NCI-H2029 (cell line): Measurements from ENCODE around the gene NDUFV3.
"Not testable (repeated sequence)": the region's sequence is repeated elsewhere in the genome, so short reads cannot be mapped to it uniquely, and the experiment has no call there.

ENCODE experiments used
- DNase-seq: peaks from one replicate; lab custom pipeline; 2025; lab: John Stamatoyannopoulos, UW

The NDUFV3 gene

GRCh38 chr21:42892582-42892930, 553 bp upstream of the NDUFV3 start:
- DNase-seq: no peak

DNA sequence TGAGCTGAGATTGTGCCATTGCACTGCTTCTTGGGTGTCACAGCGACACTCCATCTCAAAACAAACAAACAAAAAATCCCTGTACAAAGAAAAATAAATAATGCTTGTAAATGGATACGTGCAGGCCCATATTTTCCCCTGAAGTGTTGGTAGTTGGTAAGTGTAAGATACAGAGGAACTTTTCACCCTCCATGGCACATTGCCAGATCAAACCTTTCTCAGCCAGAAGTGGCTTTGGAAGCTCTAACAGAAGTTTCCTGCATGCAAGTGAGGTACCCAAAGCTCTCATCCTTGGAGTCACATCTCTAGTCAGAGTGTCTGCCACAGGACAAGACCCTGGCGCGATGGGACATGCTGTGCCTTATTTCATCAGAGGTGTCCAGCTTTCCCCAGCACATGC, 7.3 kb downstream of the NDUFV3 start:
- no peak for DNase-seq

DNA sequence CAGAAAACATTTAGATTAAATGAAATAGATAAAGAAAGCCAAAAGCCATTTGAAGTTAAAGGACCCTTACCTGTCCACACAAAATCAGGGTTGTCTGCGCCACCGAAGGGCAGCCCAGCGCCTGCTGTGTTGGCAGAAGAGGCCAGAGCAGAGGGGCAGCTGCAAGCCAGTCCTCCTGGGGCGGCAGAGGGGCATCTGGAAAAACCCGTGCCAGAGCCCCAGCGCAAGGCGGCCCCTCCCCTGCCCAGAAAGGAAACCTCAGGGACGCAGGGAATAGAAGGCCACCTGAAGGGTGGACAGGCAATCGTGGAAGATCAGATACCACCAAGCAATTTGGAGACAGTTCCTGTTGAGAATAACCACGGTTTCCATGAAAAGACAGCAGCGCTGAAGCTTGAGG, 10.7 kb downstream of the NDUFV3 start:
- DNase-seq: no peak

DNA sequence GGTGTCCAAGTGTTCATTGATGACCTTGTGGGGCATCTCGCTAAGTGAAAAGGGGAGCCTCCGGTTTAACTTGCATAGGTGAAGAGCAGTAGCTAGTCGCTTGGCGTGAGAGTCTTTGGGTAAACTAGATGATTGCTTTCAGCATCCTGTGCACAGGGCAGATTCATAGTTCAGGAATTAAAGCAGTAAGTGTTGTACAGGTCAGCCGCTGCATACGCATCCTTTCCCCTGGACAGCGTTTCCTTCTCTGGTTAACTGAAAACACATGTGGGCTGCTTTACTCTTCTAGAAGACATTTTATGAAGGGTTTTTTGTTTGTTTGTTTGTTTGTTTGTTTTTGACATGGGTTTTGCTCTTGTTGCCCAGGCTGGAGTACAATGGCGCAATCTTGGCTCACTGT, 12.1 kb downstream of the NDUFV3 start:
- DNase-seq: no peak

DNA sequence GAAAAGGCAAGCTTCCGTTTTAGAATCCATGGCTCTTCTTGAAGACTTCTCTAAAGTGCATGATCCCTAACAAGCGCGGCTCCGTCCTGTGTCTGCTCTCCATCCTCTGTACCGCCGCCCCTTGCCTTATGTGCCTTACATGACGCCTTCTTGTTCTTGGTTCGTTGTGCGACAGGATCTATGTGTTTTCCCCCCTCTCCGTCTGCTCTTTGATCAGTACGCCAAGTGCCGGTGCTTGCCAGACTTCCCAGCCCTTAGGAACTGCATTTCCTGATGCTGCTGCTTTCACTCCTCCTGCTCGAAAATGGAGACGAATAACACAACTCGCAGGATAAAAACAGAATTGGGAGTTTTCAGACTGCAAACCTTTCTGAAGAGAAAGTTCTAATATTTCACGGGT, 13.1 kb downstream of the NDUFV3 start:
- DNase-seq: no peak

DNA sequence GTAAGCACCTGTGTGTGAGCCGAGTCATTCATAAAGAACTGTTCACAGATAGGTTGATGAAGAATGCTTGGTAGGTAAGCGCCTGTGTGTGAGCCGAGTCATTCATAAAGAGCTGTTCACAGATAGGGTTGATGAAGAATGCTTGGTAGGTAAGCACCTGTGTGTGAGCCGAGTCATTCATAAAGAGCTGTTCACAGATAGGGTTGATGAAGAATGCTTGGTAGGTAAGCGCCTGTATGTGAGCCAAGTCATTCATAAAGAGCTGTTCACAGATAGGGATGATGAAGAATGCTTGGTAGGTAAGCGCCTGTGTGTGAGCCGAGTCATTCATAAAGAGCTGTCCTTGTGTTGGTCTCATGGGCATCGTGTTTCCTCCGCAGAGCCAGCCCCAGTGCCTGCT, 15.4 kb downstream of the NDUFV3 start:
- DNase-seq: not testable (repeated sequence)

- DNase-seq: not testable (repeated sequence)
These were observed 18.8 kb downstream of the NDUFV3 start for GRCh38 chr21:42911920-42912319.

DNA sequence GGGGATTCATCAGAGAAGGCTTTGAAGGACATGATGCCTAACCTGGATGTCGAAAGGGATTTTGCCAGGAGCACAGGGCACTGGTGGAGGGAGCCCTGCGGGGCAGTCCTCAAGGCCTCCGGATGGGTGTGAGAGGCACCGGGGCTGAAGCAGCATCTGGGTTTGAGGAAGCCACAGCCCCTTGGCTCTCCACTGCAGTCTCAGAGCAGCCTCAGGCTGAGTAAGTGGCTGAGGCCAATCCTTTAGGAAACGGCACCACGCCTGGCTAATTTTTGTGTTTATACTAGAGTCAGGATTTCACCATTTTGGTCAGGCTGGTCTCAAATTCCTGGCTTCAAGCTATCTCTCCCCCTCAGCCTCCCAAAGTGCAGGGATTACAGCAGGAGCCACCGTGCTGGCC, 20.4 kb downstream of the NDUFV3 start:
- DNase-seq: no peak

DNA sequence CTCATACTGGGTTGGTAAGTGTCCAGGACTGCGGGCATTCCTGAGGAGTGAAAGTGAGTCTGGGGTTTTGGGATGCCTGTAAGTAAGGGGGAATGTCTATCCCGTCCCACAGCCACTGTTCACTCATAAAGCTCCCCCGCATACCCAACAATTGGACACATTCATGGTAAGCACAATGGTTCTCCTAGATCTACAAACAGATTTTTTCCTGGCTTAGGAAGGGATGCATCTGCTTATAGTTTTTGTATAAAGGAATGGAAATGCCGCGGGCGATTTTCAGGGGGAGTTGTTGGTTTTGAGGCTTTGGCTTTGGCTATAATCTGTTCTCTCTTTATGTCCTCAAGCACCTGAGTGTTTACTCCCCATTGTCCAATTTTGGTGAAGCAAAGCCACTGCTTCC, 25.2 kb downstream of the NDUFV3 start:
- DNase-seq: no peak

- no peak for DNase-seq
These were observed 28.8 kb downstream of the NDUFV3 start for GRCh38 chr21:42921927-42922326.

DNA sequence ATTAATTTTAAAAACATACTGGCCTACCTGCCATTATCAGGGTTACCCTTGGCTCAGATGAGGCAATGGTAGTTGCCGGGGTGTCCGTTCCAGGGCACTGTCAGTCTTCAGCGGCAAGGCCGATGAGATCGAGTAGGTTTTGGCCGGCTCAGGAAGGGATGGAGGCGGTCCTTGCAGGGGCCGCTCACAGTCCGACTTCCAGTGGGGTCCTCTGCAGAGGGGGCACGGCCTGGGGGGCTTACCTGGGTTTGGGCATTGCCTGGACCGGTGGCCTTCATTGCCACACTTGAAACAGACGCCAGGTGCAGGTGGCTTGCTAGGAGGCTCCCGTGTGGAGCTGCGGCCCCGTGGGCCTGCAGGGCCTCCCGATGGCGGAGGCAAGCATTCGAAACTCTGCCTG, 29.8 kb downstream of the NDUFV3 start:
- DNase-seq: no peak

DNA sequence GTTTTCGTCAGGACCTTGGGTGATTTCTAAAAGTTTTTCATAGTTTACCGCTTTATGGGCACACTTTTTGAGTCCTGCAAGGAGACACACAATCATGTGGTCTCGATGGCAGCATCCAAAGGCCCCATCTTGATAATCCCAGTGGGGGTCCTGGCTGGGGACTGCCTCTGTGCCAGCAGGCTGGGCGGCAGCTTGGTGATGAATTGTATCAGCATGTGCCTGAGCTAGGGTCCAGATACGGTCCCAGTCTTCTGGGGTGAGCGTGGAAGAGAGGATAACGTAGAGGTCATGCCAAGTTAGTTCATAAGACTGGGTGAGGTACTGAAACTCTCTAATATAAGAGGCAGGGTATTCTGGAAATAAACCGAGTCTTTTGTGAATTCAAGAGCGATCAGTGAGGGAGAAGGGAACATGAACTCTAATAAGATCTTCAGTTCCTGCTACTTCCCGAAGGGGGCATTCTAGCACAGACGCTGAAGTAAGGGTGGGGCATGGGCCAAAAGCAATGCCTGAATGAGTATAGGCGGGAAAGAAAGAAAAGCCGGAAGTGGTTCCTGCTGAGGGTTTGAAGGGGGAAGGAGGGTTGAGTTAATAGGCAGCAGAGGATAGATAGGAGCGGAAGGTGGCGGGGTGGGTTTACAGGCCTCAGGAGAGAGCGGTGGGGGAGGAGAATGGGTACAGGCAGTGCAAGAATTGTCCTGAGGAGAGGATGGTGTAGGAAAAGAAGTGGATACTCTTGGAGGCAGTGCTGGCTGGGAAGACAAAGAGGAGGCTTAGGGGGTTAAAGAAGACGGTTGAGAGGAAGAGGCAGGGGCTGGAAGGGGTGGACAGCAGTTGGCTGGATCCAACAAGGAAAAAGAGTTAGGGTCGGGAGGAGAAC, 30.7 kb downstream of the NDUFV3 start:
- DNase-seq: peak; percentile 96

- DNase-seq: no peak
These were observed 31.3 kb downstream of the NDUFV3 start for GRCh38 chr21:42924433-42924751.

DNA sequence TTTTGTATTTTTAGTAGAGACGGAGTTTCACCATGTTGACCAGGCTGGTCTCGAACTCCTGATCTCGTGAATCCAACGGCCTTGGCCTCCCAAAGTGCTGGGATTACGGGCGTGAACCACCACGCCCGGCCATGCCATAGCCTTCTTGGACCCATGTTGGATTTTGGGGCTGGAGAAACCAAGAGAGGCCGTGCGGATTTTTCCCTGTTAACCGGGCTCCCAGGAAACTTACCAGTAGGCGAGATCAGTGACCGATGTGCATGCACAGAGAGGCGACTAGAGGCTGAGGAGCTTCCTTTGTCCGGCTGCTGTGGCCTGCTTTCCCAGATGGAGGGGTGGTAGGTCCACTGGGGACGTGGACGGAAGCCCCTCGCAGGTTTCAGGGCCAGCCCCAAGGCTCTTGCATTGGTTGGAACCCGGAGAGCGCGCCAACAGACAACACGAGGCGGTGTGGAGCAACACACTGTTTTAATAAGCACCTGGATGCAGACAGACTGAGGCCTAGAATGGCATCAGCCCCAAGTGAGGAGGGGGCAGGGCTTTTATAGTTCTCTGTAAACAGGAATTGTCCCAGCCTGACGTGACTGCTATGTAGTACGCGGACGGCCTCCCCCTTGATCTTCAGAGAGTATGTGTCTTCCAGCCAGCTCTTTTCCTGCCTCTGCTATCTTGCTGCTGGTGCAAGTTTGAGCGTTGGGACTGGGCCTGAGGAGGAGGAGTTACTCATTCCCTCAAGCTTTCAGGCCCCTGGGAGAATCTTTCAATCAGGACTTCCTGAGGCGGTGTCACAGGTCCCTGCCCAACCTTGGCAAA, 32.2 kb downstream of the NDUFV3 start, which contains the start of gene ERVH48-1:
TSS of gene ERVH48-1 (minus strand) at position 517 of the 813 bp plus-strand sequence. CDS start 6,624 bp downstream, outside the sequence.
- no peak for DNase-seq

GRCh38 chr21:42927474-42928200, 34.5 kb downstream of the NDUFV3 start:
- DNase-seq: not testable (repeated sequence)

- no peak for DNase-seq
These were observed 36.9 kb downstream of the NDUFV3 start for GRCh38 chr21:42929969-42930368.

GRCh38 chr21:42931560-42932235, 38.6 kb downstream of the NDUFV3 start:
- DNase-seq: no peak

- not testable (repeated sequence) for DNase-seq
These were observed 39.4 kb downstream of the NDUFV3 start for GRCh38 chr21:42932378-42933136.

DNA sequence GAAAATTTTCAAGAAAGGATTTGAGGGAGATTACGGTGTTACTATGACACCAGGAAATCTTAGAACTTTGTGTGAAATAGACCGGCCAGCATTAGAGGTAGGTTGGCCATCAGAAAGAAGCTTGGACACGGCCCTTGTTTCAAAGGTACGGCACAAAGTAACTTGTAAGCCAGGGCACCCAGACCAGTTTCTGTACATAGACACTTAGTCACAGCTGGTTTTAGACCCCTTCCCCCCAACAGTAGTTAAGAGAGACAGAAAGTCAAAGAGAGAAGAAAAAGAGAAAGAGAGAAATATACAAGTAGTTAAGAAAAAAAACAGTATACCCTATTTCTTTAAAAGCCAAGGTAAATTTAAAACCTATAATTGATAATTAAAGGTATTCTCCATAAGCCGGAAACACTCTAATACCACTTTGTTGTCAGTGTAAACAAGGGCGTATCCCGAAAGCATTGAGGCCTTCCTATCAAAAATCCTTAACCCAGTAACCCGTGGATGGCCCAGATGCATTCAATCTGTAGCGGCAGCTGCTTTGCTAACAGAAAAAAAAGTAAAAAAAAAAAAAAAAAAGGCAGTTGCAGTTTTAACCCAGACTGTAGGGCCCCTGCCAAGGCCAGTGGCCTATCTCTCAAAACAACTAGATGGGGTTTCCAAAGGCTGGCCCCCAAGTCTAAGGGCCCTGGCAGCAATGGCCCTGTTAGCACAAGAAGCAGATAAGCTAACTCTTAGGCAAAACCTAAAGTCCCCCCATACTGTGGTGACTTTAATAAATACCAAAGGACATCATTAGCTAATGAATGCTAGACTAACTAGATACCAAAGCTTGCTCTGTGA, 40.2 kb downstream of the NDUFV3 start:
- peak; percentile 28 for DNase-seq

GRCh38 chr21:42933973-42934372, 40.9 kb downstream of the NDUFV3 start:
- not testable (repeated sequence) for DNase-seq
